ENCODE data around the gene SH3PXD2A. TPM values are rescaled to one million over a fixed set of nuclear protein-coding genes. Genes with fewer than 3 reads are reported as not detected.

Gene SH3PXD2A
- total RNA-seq, 1 experiment from 2014 or later, result 54.9 TPM

GRCh38 chr10:103707956-103708626, 147.3 kb downstream of the SH3PXD2A start:
- no peaks in the 10 kb centered on the region for H3K4me1 ChIP-seq (ENCODE audit: insufficient read depth, low read length, poor library complexity, severe bottlenecking)
- intact Hi-C loops (cut with micrococcal nuclease; ENCODE audit: unreplicated experiment), result no loop called here
- DNase-seq (ENCODE audit: low spot score), result no peak
- no peaks in the 10 kb centered on the region for H3K36me3 ChIP-seq (ENCODE audit: insufficient read depth, low read length, poor library complexity, severe bottlenecking)
- no peaks in the 10 kb centered on the region for H3K27me3 ChIP-seq (replicated peaks; ENCODE audit: insufficient read depth, low read depth, low read length, poor library complexity)
- H3K9me3 ChIP-seq (ENCODE audit: low read depth, low read length, poor library complexity, severe bottlenecking), result no peaks in the 10 kb centered on the region
- ChIA-PET CTCF (no interaction called here), POLR2A (ENCODE audit: low non-redundant PET) (no interaction called here)
- no peak overlapping the region for H3K4me3 ChIP-seq (ENCODE audit: low read depth, low read length, poor library complexity, severe bottlenecking)
- TF ChIP-seq CTCF (conservative IDR thresholded peaks at IDR 0.05; ENCODE audit: low read depth, low read length), result no peak
- TF ChIP-seq EZH2 (IDR thresholded peaks at IDR 0.05; ENCODE audit: borderline replicate concordance, low read depth, low read length, poor library complexity, severe bottlenecking), result no peak
- BruUV-seq (replicated peaks), result no TSS peak
- no peak overlapping the region for H3K27ac ChIP-seq (ENCODE audit: low read depth, low read length, poor library complexity, severe bottlenecking)

GRCh38 chr10:103706762-103707161, 148.6 kb downstream of the SH3PXD2A start:
- intact Hi-C loops (cut with micrococcal nuclease; ENCODE audit: unreplicated experiment), result no loop called here
- Histone ChIP-seq H3K27ac (ENCODE audit: low read depth, low read length, poor library complexity, severe bottlenecking) (no peak overlapping the region), H3K36me3 (ENCODE audit: insufficient read depth, low read length, poor library complexity, severe bottlenecking) (no peaks in the 10 kb centered on the region), H3K4me3 (ENCODE audit: low read depth, low read length, poor library complexity, severe bottlenecking) (no peak overlapping the region), H3K4me1 (ENCODE audit: insufficient read depth, low read length, poor library complexity, severe bottlenecking) (no peaks in the 10 kb centered on the region), H3K9me3 (ENCODE audit: low read depth, low read length, poor library complexity, severe bottlenecking) (no peaks in the 10 kb centered on the region), H3K27me3 (replicated peaks; ENCODE audit: insufficient read depth, low read depth, low read length, poor library complexity) (no peaks in the 10 kb centered on the region)
- CTCF ChIA-PET, result interaction anchor here (1.2 kb wide), 1 partner anchor 8 kb away, joined by 3 read pairs; no protein-coding TSS in a partner anchor
- no TSS peak for BruUV-seq (replicated peaks)
- POLR2A ChIA-PET (ENCODE audit: low non-redundant PET), result no interaction called here
- TF ChIP-seq EZH2 (IDR thresholded peaks at IDR 0.05; ENCODE audit: borderline replicate concordance, low read depth, low read length, poor library complexity, severe bottlenecking), result no peak
- DNase-seq (ENCODE audit: low spot score), result no peak

GRCh38 chr10:103706047-103706446, 149.3 kb downstream of the SH3PXD2A start:
- no peaks in the 10 kb centered on the region for H3K4me1 ChIP-seq (ENCODE audit: insufficient read depth, low read length, poor library complexity, severe bottlenecking)
- BruUV-seq (replicated peaks), result no TSS peak

More at GRCh38 chr10:103706047-103706446, 149.3 kb downstream of the SH3PXD2A start:
- no peak for DNase-seq (ENCODE audit: low spot score)
- Histone ChIP-seq H3K4me3 (ENCODE audit: low read depth, low read length, poor library complexity, severe bottlenecking) (no peak overlapping the region), H3K36me3 (ENCODE audit: insufficient read depth, low read length, poor library complexity, severe bottlenecking) (no peaks in the 10 kb centered on the region), H3K27ac (ENCODE audit: low read depth, low read length, poor library complexity, severe bottlenecking) (no peak overlapping the region), H3K27me3 (replicated peaks; ENCODE audit: insufficient read depth, low read depth, low read length, poor library complexity) (no peaks in the 10 kb centered on the region), H3K9me3 (ENCODE audit: low read depth, low read length, poor library complexity, severe bottlenecking) (no peaks in the 10 kb centered on the region)
- intact Hi-C loops (cut with micrococcal nuclease; ENCODE audit: unreplicated experiment), result no loop called here
- ChIA-PET POLR2A (ENCODE audit: low non-redundant PET) (no interaction called here), CTCF (interaction anchor here (1.2 kb wide), 1 partner anchor 9 kb away, joined by 3 read pairs; no protein-coding TSS in a partner anchor)
- TF ChIP-seq CTCF (conservative IDR thresholded peaks at IDR 0.05; ENCODE audit: low read depth, low read length), result no peak
- TF ChIP-seq EZH2 (IDR thresholded peaks at IDR 0.05; ENCODE audit: borderline replicate concordance, low read depth, low read length, poor library complexity, severe bottlenecking), result no peak
